ENCODE results near the gene HMOX1. TPM values are rescaled to one million over a fixed set of nuclear protein-coding genes. Genes with fewer than 3 reads are reported as not detected.

Gene HMOX1
- total RNA-seq, 2 donors from 2014 or later = 9.3 to 32.0 TPM

DNA sequence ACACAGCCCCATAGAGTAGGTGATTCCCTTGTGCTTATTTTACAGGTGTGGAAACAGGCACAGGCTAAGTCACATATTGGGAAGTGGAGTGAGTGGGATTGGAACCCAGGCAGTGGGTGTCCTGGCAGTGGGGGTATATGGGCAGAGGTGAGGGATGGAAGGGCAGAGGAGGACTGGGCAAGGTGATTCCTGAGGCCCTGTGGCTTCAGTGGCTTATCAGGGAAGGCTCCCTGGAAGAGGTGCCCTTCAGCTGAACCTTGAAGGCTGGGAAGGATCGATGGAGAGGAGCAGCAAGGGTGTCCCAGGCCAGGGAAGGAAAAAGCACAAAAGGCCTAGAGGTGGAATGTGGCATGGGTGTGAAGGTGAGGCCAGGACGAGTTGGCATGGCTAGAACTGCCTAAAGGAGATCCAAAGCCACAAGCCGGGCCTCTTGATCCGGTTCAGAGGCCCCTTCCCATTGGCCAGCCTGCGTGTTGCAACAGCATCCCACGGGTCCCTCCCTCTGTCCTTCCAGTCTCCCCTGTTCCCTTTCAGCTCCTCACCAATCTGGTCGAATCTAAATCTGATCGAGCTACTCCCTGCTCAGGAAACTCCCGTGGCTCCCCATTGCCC is 60.7 kb downstream of the HMOX1 start:
- intact Hi-C loops (cut with DNase I) = no loop called here
- H3K36me3 ChIP-seq (replicated peaks in 1 of 2; ENCODE audit: insufficient read depth in 1 of 2, low read depth in 2 of 2) = no peaks in the 10 kb centered on the region
- TF ChIP-seq, protein P1, sequence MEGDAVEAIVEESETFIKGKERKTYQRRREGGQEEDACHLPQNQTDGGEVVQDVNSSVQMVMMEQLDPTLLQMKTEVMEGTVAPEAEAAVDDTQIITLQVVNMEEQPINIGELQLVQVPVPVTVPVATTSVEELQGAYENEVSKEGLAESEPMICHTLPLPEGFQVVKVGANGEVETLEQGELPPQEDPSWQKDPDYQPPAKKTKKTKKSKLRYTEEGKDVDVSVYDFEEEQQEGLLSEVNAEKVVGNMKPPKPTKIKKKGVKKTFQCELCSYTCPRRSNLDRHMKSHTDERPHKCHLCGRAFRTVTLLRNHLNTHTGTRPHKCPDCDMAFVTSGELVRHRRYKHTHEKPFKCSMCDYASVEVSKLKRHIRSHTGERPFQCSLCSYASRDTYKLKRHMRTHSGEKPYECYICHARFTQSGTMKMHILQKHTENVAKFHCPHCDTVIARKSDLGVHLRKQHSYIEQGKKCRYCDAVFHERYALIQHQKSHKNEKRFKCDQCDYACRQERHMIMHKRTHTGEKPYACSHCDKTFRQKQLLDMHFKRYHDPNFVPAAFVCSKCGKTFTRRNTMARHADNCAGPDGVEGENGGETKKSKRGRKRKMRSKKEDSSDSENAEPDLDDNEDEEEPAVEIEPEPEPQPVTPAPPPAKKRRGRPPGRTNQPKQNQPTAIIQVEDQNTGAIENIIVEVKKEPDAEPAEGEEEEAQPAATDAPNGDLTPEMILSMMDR (IDR thresholded peaks at IDR 0.05) = no peak
- no peak for TF ChIP-seq POLR2A (IDR thresholded peaks at IDR 0.05)
- no peak overlapping the region for H3K27ac ChIP-seq
- DNase-seq (no peak), ATAC-seq (no peak)
- H3K9me3 ChIP-seq = no peaks in the 10 kb centered on the region
- H3K27me3 ChIP-seq = no peaks in the 10 kb centered on the region
- WGBS, 2 donors = 79 to 89% methylated on average over 9 of the region's 9 CpGs
- H3K4me3 ChIP-seq = no peak overlapping the region
- H3K4me1 ChIP-seq = no peaks in the 10 kb centered on the region

GRCh38 chr22:35442471-35442870 is 61.6 kb downstream of the HMOX1 start:
- WGBS, 2 donors = 85 to 87% methylated on average over 6 of the region's 6 CpGs
- intact Hi-C loops (cut with DNase I) = no loop called here

GRCh38 chr22:35443338-35443737 is 62.4 kb downstream of the HMOX1 start:
- WGBS, 2 donors = 63 to 78% methylated on average over 3 to 6 of the region's 6 CpGs
- H3K4me3 ChIP-seq = no peak overlapping the region
- no peak for TF ChIP-seq POLR2A (IDR thresholded peaks at IDR 0.05)
- TF ChIP-seq, protein P1 (IDR thresholded peaks at IDR 0.05) = no peak
- no peak overlapping the region for H3K27ac ChIP-seq
- intact Hi-C loops (cut with DNase I) = no loop called here
- H3K4me1 ChIP-seq = no peaks in the 10 kb centered on the region
- no peaks in the 10 kb centered on the region for H3K36me3 ChIP-seq (replicated peaks in 1 of 2; ENCODE audit: insufficient read depth in 1 of 2, low read depth in 2 of 2)
- H3K9me3 ChIP-seq = no peaks in the 10 kb centered on the region
- DNase-seq (no peak), ATAC-seq (no peak)
- no peaks in the 10 kb centered on the region for H3K27me3 ChIP-seq

More at GRCh38 chr22:35442471-35442870, 61.6 kb downstream of the HMOX1 start:
- Histone ChIP-seq H3K4me3 (no peak overlapping the region), H3K27me3 (no peaks in the 10 kb centered on the region), H3K36me3 (replicated peaks in 1 of 2; ENCODE audit: insufficient read depth in 1 of 2, low read depth in 2 of 2) (no peaks in the 10 kb centered on the region), H3K9me3 (no peaks in the 10 kb centered on the region), H3K4me1 (no peaks in the 10 kb centered on the region), H3K27ac (no peak overlapping the region)
- TF ChIP-seq, protein P1 (IDR thresholded peaks at IDR 0.05) = no peak
- no peak for TF ChIP-seq POLR2A (IDR thresholded peaks at IDR 0.05)
- ATAC-seq (no peak), DNase-seq (no peak)

Small RNA genes lying within 50 kb of the gene (microRNA-seq; reads per million reads assigned to microRNA genes)
- gene MIR3909 (ENCODE audit: borderline number of aligned reads in 2 of 2, borderline replicate concordance in 2 of 2) (1.3 to 1.9 reads per million in 2 donors), gene MIR6069 (ENCODE audit: borderline number of aligned reads in 2 of 2, borderline replicate concordance in 2 of 2) (0 reads per million in 2 donors)

Small RNA genes lying within 50 kb of the gene (small RNA-seq; reads per million reads assigned to genes)
- gene MIR3909 (not detected), gene MIR6069 (not detected)

Other genes with a start within 250 kb of the HMOX1 start
- gene HMGXB4, start 123.6 kb upstream of the HMOX1 start, total RNA-seq = 10 to 100 TPM in 1 of 2 donors, 1 to 10 TPM in 1; 8.2 to 13.0 TPM
- gene TOM1, start 81.2 kb upstream of the HMOX1 start, total RNA-seq = 10 to 100 TPM; 34.0 to 42.2 TPM
- 1 to 10 TPM; 7.9 to 9.3 TPM for gene MCM5, start 19.0 kb downstream of the HMOX1 start, total RNA-seq
- gene RASD2, start 159.7 kb downstream of the HMOX1 start, total RNA-seq = 1 to 10 TPM in 1 of 2 donors, under 1 TPM in 1; 0.26 to 3.6 TPM
- 1 to 10 TPM in 1 of 2 donors, not detected in 1; 1.3 TPM for gene MB, start 236.2 kb downstream of the HMOX1 start, total RNA-seq